Activated CD8-positive, alpha-beta T cell treated with anti-CD3 and anti-CD28 coated beads for 36 hours (primary cell): ENCODE results near the gene TRIO. TPM values are rescaled to one million over a fixed set of nuclear protein-coding genes. Genes with fewer than 3 reads are reported as not detected.

Experiments
- ATAC-seq: fragments of 200-7000 bp; cut with Tn5 transposase; one replicate; pipeline ENCODE4 v1.10.0; 2021; ENCODE audit warnings: mild to moderate bottlenecking, moderate library complexity
- CTCF ChIA-PET: fragments of 350-600 bp; sonication (Branson Sonifier 250); formaldehyde crosslinking; loops from one replicate; lab custom pipeline; 2021; ENCODE audit warnings: antibody characterized with exemption; lab: Charles Lee
- POLR2A ChIA-PET: fragments of 350-600 bp; sonication (Branson Sonifier 250); formaldehyde crosslinking; loops from one replicate; lab custom pipeline; 2021; ENCODE audit warnings: antibody characterized with exemption; lab: Charles Lee
- DNase-seq: peaks from one replicate; pipeline ENCODE4 v3.0.0-alpha.2; 2020
- H3K27ac Mint-ChIP-seq: one replicate; pipeline ENCODE4 v1.8.0; 2021; ENCODE audit warnings: mild to moderate bottlenecking, mixed read lengths
- H3K27me3 Mint-ChIP-seq: one replicate; pipeline ENCODE4 v1.8.0; 2021; ENCODE audit warnings: mixed read lengths
- H3K36me3 Mint-ChIP-seq: one replicate; pipeline ENCODE4 v1.8.0; 2021; ENCODE audit warnings: low read depth, mixed read lengths
- H3K4me1 Mint-ChIP-seq: one replicate; pipeline ENCODE4 v1.8.0; 2021; ENCODE audit warnings: low read depth, mixed read lengths
- H3K4me3 Mint-ChIP-seq: one replicate; pipeline ENCODE4 v1.8.0; 2021; ENCODE audit warnings: mild to moderate bottlenecking, moderate library complexity, mixed read lengths
- H3K9me3 Mint-ChIP-seq: one replicate; pipeline ENCODE4 v1.8.0; 2021; ENCODE audit warnings: mixed read lengths
- intact Hi-C: fragments of 100-400 bp; cut with micrococcal nuclease; formaldehyde crosslinking; loops from one replicate; pipeline ENCODE4 v1.10.0; 2022
- total RNA-seq, 2 experiments: library from RNA; stranded (reverse); gene quantifications; one replicate each; pipeline ENCODE4 v1.2.3, GENCODE V29; 2021
- TF ChIP-seq, protein P1 (sequence below): fragments of 200-600 bp; IDR thresholded peaks from one replicate; pipeline ENCODE4 v1.8.0; 2022; ENCODE audit warnings: antibody characterized with exemption, mild to moderate bottlenecking

The TRIO gene
- total RNA-seq, 2 experiments from 2014 or later: 11.4 to 11.5 TPM

DNA sequence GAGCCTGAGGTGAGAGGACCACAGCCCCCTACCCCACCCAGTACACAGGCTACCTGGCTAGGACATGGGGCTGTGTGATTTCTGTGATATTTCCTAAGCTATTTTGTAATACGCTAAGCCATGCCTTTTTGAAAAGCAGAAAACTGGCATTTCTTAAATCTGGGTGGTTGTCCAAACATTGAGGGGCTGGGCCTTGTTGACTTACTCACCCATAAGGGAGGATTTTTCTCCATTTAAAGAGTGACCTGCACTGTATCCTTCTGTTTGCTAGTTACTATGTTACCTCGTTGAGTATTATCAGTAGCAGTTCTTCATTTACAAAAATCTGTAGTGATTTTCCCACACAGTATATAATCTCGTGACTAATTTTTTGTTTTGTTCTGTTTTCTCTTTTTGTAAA is 321.0 kb downstream of the TRIO start:
- Mint-ChIP-seq H3K27me3 (no peaks in the 10 kb centered on the region), H3K4me3 (no peak overlapping the region), H3K36me3 (no peaks in the 10 kb centered on the region), H3K4me1 (no peaks in the 10 kb centered on the region), H3K9me3 (no peaks in the 10 kb centered on the region), H3K27ac (no peak overlapping the region)
- intact Hi-C loops: no loop called here
- CTCF ChIA-PET: no interaction called here
- DNase-seq (no peak), ATAC-seq (no peak)
- POLR2A ChIA-PET: no interaction called here
- TF ChIP-seq, protein P1, sequence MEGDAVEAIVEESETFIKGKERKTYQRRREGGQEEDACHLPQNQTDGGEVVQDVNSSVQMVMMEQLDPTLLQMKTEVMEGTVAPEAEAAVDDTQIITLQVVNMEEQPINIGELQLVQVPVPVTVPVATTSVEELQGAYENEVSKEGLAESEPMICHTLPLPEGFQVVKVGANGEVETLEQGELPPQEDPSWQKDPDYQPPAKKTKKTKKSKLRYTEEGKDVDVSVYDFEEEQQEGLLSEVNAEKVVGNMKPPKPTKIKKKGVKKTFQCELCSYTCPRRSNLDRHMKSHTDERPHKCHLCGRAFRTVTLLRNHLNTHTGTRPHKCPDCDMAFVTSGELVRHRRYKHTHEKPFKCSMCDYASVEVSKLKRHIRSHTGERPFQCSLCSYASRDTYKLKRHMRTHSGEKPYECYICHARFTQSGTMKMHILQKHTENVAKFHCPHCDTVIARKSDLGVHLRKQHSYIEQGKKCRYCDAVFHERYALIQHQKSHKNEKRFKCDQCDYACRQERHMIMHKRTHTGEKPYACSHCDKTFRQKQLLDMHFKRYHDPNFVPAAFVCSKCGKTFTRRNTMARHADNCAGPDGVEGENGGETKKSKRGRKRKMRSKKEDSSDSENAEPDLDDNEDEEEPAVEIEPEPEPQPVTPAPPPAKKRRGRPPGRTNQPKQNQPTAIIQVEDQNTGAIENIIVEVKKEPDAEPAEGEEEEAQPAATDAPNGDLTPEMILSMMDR: no peak

DNA sequence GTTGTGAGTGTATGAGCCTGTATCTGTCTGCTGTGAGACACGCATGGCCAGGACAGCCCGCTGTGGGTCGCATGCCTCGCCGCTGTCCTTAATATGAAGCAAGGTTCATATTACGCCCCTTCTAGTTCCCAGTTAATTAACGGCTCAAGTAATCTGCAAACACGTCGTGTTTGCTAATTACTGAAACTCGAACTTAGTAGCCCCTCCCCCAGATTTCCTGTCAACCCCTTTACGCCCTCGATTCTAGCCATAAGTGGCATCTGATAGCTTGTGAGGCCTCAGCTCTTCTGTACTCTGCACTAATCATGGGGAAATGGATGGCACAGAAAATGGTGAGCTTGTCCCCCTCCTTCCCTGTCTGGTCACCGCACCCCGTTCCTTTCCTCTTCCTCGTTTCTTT is 321.5 kb downstream of the TRIO start:
- Mint-ChIP-seq H3K4me3 (no peak overlapping the region), H3K27ac (no peak overlapping the region), H3K4me1 (no peaks in the 10 kb centered on the region), H3K27me3 (peaks cover 3% of the 10 kb centered on the region), H3K9me3 (no peaks in the 10 kb centered on the region), H3K36me3 (no peaks in the 10 kb centered on the region)
- DNase-seq (no peak), ATAC-seq (no peak)
- intact Hi-C loops: no loop called here
- ChIA-PET CTCF (no interaction called here), POLR2A (no interaction called here)
- TF ChIP-seq, protein P1: no peak

DNA sequence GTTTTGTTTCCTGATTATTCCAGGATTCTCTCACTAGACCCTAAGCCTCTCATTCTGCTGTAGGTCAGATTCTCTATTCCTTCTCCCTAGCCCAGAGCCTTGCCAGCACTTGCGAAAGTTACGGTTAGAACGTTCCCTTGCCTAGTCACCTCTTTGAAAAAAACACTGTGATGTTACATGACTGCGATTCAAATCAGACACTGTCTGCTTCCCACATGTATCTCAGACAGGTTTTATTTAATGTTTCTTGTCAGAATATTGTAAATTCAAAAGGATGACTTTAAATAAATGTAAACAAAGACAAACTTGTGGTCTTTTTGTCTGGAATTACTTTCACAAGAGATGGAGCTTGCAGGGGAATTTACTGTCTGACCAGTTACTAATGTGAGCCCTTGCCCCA is 322.0 kb downstream of the TRIO start:
- CTCF ChIA-PET: no interaction called here
- intact Hi-C loops: no loop called here
- Mint-ChIP-seq H3K4me1 (no peaks in the 10 kb centered on the region), H3K9me3 (no peaks in the 10 kb centered on the region), H3K27ac (no peak overlapping the region), H3K27me3 (peaks cover 3% of the 10 kb centered on the region), H3K36me3 (no peaks in the 10 kb centered on the region), H3K4me3 (no peak overlapping the region)
- TF ChIP-seq, protein P1: no peak
- ATAC-seq (no peak), DNase-seq (no peak)
- POLR2A ChIA-PET: no interaction called here

DNA sequence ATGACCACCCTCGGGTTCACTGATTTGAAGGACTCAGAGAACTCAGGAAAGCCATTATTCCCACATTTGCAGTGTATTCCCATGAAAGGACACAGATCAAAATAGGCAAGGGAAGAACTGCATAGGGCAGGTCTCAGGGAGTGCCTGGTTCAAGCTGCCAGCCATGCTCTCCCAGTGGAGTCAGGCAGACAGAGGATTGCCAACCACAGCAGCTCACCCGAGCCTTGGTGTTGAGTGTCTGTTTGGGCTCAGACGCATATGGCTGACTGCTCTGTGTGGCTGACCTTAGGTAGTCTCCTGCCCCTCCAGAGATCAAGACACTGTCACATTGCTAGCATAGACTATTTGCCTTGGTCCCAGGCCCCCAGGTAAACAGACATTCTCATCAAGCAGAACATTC is 322.6 kb downstream of the TRIO start:
- CTCF ChIA-PET: no interaction called here
- no peaks in the 10 kb centered on the region for H3K36me3 Mint-ChIP-seq
- peaks cover 3% of the 10 kb centered on the region for H3K27me3 Mint-ChIP-seq
- H3K4me3 Mint-ChIP-seq: no peak overlapping the region
- no peaks in the 10 kb centered on the region for H3K9me3 Mint-ChIP-seq
- ATAC-seq (no peak), DNase-seq (no peak)
- intact Hi-C loops: no loop called here
- POLR2A ChIA-PET: no interaction called here
- H3K27ac Mint-ChIP-seq: no peak overlapping the region
- no peaks in the 10 kb centered on the region for H3K4me1 Mint-ChIP-seq
- TF ChIP-seq, protein P1: no peak

DNA sequence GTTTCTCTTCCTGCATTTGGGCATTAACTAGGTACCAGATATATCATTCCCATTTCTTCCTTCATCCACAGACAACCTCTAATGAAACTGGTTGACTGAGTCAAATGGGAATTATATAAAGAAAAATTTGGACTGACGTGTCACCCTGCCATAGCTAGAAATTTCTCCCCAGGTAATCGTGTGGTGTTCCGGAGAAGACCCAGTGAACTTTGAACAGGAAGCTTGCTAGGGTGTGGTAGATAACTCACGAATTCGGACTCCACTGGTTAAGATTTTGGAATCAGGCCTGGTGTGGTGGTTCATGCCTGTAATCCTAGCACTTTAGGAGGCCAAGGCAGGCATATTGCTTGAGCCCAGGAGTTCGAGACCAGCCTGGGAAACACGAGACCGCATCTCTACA is 324.1 kb downstream of the TRIO start:
- CTCF ChIA-PET: no interaction called here
- peaks cover 3% of the 10 kb centered on the region for H3K27me3 Mint-ChIP-seq
- no peaks in the 10 kb centered on the region for H3K4me1 Mint-ChIP-seq
- no peak overlapping the region for H3K27ac Mint-ChIP-seq
- H3K36me3 Mint-ChIP-seq: peaks cover 1% of the 10 kb centered on the region
- no peak overlapping the region for H3K4me3 Mint-ChIP-seq
- TF ChIP-seq, protein P1: no peak
- DNase-seq (no peak), ATAC-seq (no peak)
- intact Hi-C loops: no loop called here
- no peaks in the 10 kb centered on the region for H3K9me3 Mint-ChIP-seq
- POLR2A ChIA-PET: no interaction called here
